ENCODE data around the gene SLC27A2.

Gene SLC27A2

GRCh38 chr15:50244959-50245624 is 63.1 kb downstream of the SLC27A2 start:
- DNase-seq, result no peak

- no peak for DNase-seq
Observed at GRCh38 chr15:50246631-50247030, 64.6 kb downstream of the SLC27A2 start.

- no peak for DNase-seq
Observed at GRCh38 chr15:50247819-50248655, 66.0 kb downstream of the SLC27A2 start.

GRCh38 chr15:50248994-50249582 is 67.1 kb downstream of the SLC27A2 start:
- DNase-seq, result no peak

GRCh38 chr15:50249704-50250103 is 67.7 kb downstream of the SLC27A2 start:
- DNase-seq, result no peak

- DNase-seq, result no peak
Observed at GRCh38 chr15:50250760-50251394, 68.9 kb downstream of the SLC27A2 start.

GRCh38 chr15:50251638-50252182 is 69.7 kb downstream of the SLC27A2 start:
- no peak for DNase-seq

GRCh38 chr15:50252556-50252955 is 70.6 kb downstream of the SLC27A2 start:
- no peak for DNase-seq

GRCh38 chr15:50256188-50257041 is 74.4 kb downstream of the SLC27A2 start:
- no peak for DNase-seq

GRCh38 chr15:50257332-50257731 is 75.3 kb downstream of the SLC27A2 start:
- DNase-seq, result no peak

- no peak for DNase-seq
Observed at GRCh38 chr15:50257924-50258323, 75.9 kb downstream of the SLC27A2 start.

- DNase-seq, result no peak
Observed at GRCh38 chr15:50259276-50259675, 77.3 kb downstream of the SLC27A2 start.

GRCh38 chr15:50260969-50261496 is 79.0 kb downstream of the SLC27A2 start:
- no peak for DNase-seq

- DNase-seq, result no peak
Observed at GRCh38 chr15:50261981-50262380, 80.0 kb downstream of the SLC27A2 start.

GRCh38 chr15:50262533-50262932 is 80.5 kb downstream of the SLC27A2 start:
- DNase-seq, result no peak

GRCh38 chr15:50265620-50266019 is 83.6 kb downstream of the SLC27A2 start, which contains the start of gene HDC:
TSS of gene HDC (minus strand) at chr15:50265726. CDS start at chr15:50265623, 103 bp downstream.
- no peak for DNase-seq

- no peak for DNase-seq
Observed at GRCh38 chr15:50267577-50267976, 85.6 kb downstream of the SLC27A2 start.

GRCh38 chr15:50275091-50275490 is 93.1 kb downstream of the SLC27A2 start:
- DNase-seq, result no peak

- no peak for DNase-seq
Observed at GRCh38 chr15:50275908-50276307, 93.9 kb downstream of the SLC27A2 start.

GRCh38 chr15:50277370-50277769 is 95.4 kb downstream of the SLC27A2 start:
- no peak for DNase-seq

- DNase-seq, result no peak
Observed at GRCh38 chr15:50278496-50278895, 96.5 kb downstream of the SLC27A2 start.

- DNase-seq, result no peak
Observed at GRCh38 chr15:50280271-50280670, 98.3 kb downstream of the SLC27A2 start.
